ENCODE measurements around the gene DGLUCY.
A peak's percentile ranks its signal among the peaks of the same experiment; 100 is the strongest.
"Not testable (repeated sequence)": the region's sequence is repeated elsewhere in the genome, so short reads cannot be mapped to it uniquely, and the experiment has no call there.

DGLUCY gene

GRCh38 chr14:91113829-91114078 lies at the start of gene DGLUCY:
Gene DGLUCY (plus strand): TSS chr14:91114073. CDS start chr14:91160295, 46,222 bp downstream.
- peak in 1 of 2 donors; percentile 36 for DNase-seq (ENCODE audit: low read depth in 1 of 2, low spot score in 1 of 2)

GRCh38 chr14:91065266-91065665 lies 48.6 kb upstream of the DGLUCY start:
- DNase-seq (ENCODE audit: low read depth in 1 of 2, low spot score in 1 of 2) = no peak

GRCh38 chr14:91067186-91067585 lies 46.7 kb upstream of the DGLUCY start:
- DNase-seq (ENCODE audit: low read depth in 1 of 2, low spot score in 1 of 2) = no peak

GRCh38 chr14:91068642-91069041 lies 45.2 kb upstream of the DGLUCY start:
- no peak for DNase-seq (ENCODE audit: low read depth in 1 of 2, low spot score in 1 of 2)

GRCh38 chr14:91070572-91070971 lies 43.3 kb upstream of the DGLUCY start:
- no peak for DNase-seq (ENCODE audit: low read depth in 1 of 2, low spot score in 1 of 2)

GRCh38 chr14:91075553-91075952 lies 38.3 kb upstream of the DGLUCY start:
- DNase-seq (ENCODE audit: low read depth in 1 of 2, low spot score in 1 of 2) = no peak

- peak in 1 of 2 donors; percentile 16 for DNase-seq (ENCODE audit: low read depth in 1 of 2, low spot score in 1 of 2)
Observed at GRCh38 chr14:91078095-91078737, 35.7 kb upstream of the DGLUCY start.

- DNase-seq (ENCODE audit: low read depth in 1 of 2, low spot score in 1 of 2) = no peak
Observed at GRCh38 chr14:91080071-91080470, 33.8 kb upstream of the DGLUCY start.

- DNase-seq (ENCODE audit: low read depth in 1 of 2, low spot score in 1 of 2) = no peak
Observed at GRCh38 chr14:91082282-91082681, 31.6 kb upstream of the DGLUCY start.

- DNase-seq (ENCODE audit: low read depth in 1 of 2, low spot score in 1 of 2) = no peak
Observed at GRCh38 chr14:91084516-91084915, 29.4 kb upstream of the DGLUCY start.

- DNase-seq (ENCODE audit: low read depth in 1 of 2, low spot score in 1 of 2) = not testable (repeated sequence)
Observed at GRCh38 chr14:91087470-91087869, 26.4 kb upstream of the DGLUCY start.

GRCh38 chr14:91088585-91089235 lies 25.2 kb upstream of the DGLUCY start:
- DNase-seq (ENCODE audit: low read depth in 1 of 2, low spot score in 1 of 2) = no peak

GRCh38 chr14:91089958-91090535 lies 23.8 kb upstream of the DGLUCY start:
- no peak for DNase-seq (ENCODE audit: low read depth in 1 of 2, low spot score in 1 of 2)

- DNase-seq (ENCODE audit: low read depth in 1 of 2, low spot score in 1 of 2) = no peak
Observed at GRCh38 chr14:91090743-91091142, 23.1 kb upstream of the DGLUCY start.

GRCh38 chr14:91092073-91092472 lies 21.8 kb upstream of the DGLUCY start:
- no peak for DNase-seq (ENCODE audit: low read depth in 1 of 2, low spot score in 1 of 2)

- DNase-seq (ENCODE audit: low read depth in 1 of 2, low spot score in 1 of 2) = not testable (repeated sequence)
Observed at GRCh38 chr14:91093743-91094472, 20.0 kb upstream of the DGLUCY start.

GRCh38 chr14:91094772-91095171 lies 19.1 kb upstream of the DGLUCY start:
- DNase-seq (ENCODE audit: low read depth in 1 of 2, low spot score in 1 of 2) = no peak

- no peak for DNase-seq (ENCODE audit: low read depth in 1 of 2, low spot score in 1 of 2)
Observed at GRCh38 chr14:91095178-91095577, 18.7 kb upstream of the DGLUCY start.

- DNase-seq (ENCODE audit: low read depth in 1 of 2, low spot score in 1 of 2) = not testable (repeated sequence)
Observed at GRCh38 chr14:91097657-91098056, 16.2 kb upstream of the DGLUCY start.

GRCh38 chr14:91098591-91098990 lies 15.3 kb upstream of the DGLUCY start:
- DNase-seq (ENCODE audit: low read depth in 1 of 2, low spot score in 1 of 2) = no peak

GRCh38 chr14:91100102-91100501 lies 13.8 kb upstream of the DGLUCY start:
- DNase-seq (ENCODE audit: low read depth in 1 of 2, low spot score in 1 of 2) = no peak

- no peak for DNase-seq (ENCODE audit: low read depth in 1 of 2, low spot score in 1 of 2)
Observed at GRCh38 chr14:91103116-91103515, 10.8 kb upstream of the DGLUCY start.
